GM12891 (cell line): ENCODE measurements around the gene UNC119B.

Experiments used
- DNase-seq: peaks from one replicate; pipeline ENCODE4 v3.0.0; 2011; ENCODE audit warnings: low spot score; ENCODE audit not compliant: insufficient read length
- FAIRE-seq: peaks from 2 replicates; lab custom pipeline; 2011; peaks lifted over from hg19 to GRCh38; lab: Jason Lieb, UNC
- PAX5 ChIP-seq: IDR thresholded peaks from 2 replicates; pipeline ENCODE4 v1.6.1; 2011; ENCODE audit warnings: low read length, moderate library complexity, mild to moderate bottlenecking; ENCODE audit not compliant: insufficient read depth, severe bottlenecking
- POLR2A ChIP-seq: IDR thresholded peaks from 2 replicates; pipeline ENCODE4 v1.6.1; 2011; ENCODE audit warnings: low read depth, low read length, control low read depth
- POLR2AphosphoS5 ChIP-seq: IDR thresholded peaks from 2 replicates; pipeline ENCODE4 v1.6.1; 2011; ENCODE audit warnings: low read depth, low read length, control low read depth
- POU2F2 ChIP-seq: IDR thresholded peaks from 2 replicates; pipeline ENCODE4 v1.6.1; 2011; ENCODE audit warnings: low read depth, mild to moderate bottlenecking, control low read depth, low read length, moderate library complexity
- SPI1 ChIP-seq: IDR thresholded peaks from 2 replicates; pipeline ENCODE4 v1.6.1; 2011; ENCODE audit warnings: low read depth, low read length, control low read depth
- TAF1 ChIP-seq: IDR thresholded peaks from 2 replicates; pipeline ENCODE4 v1.6.1; 2011; ENCODE audit warnings: low read depth, low read length, control low read depth

Gene UNC119B

DNA sequence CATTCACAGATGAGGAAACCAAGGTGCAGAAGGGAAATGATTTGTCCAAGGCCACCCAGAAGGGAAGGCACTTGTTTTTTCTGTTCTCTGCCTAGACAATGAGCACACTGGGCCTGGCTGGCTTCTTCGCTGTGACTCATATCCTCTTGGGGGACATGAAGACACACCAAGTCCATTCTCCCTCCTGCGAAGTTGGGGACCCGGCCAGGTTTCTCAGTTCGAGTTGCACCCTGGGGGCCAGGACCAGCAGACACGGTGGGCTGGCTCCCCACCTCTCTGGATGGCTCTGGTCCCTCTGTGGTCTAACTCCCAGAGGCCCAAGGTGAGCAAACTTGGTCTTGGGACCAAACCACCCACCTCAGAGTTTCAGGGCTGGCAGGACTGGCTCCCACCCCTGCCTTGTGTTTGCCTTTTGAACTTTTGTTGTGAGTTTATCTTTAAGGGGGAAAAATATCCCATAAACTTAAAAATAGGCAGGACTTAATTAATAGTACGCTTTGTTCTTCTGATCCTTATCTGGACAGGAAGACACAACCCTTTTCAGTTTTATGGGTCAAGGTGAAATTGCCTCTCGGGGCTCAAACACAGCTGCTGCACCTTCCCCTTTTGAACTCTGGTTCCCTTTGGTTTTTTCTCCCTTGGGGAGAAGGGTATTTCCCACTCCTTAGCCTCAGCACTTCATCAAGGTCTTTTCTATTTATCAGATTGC is 32.3 kb upstream of the UNC119B start:
- TF ChIP-seq POLR2AphosphoS5 (no peak), POLR2A (no peak), SPI1 (no peak), POU2F2 (no peak), PAX5 (no peak), TAF1 (no peak)
- FAIRE-seq (peak; percentile 92), DNase-seq (no peak)

DNA sequence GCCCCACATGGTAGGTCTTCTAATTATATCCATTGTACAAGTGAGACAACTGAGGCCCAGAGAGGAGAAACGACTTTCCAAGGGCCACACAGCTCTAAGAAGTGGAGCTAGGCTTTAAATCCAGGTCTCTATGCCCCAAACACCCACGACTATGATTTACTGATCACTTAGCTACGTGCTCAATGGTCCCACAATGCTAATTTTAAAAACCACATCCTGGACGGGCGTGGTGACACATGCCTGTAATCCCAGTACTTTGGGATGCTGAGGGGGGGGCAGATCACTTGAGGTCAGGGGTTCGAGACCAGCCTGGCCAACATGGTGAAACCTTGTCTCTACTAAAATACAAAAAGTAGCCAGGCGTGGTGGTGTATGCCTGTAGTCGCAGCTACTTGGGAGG is 31.7 kb upstream of the UNC119B start:
- DNase-seq (no peak), FAIRE-seq (peak; percentile 35)
- TF ChIP-seq SPI1 (no peak), POLR2AphosphoS5 (no peak), TAF1 (no peak), POU2F2 (no peak), PAX5 (no peak), POLR2A (no peak)

DNA sequence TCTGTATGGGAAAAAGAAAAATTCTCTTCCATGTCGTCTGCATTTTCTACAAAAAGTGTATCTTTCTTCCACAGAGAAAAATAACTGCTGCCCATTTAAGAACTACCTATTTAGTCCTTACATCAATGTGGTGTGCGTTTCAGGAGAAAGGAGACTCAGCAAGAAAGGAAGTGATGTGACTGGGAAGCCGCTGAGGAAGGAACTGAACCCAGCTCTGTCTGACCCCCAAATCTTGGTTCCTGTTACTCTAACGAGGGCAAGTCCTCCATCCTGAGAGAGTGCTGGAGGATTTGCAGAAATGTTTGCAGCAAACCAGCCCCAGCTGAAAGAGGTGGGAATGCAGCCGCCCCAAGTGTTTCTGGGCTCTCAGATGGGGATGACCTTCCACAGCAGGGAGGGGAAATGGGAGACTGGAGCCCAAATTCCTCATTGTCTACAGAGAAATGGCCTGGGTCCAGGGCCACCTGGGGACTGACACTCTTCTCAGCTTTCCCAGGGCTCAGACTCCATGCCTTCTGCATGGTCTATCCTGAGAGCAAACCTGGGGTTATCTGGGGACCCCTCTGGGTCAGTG is 30.0 kb upstream of the UNC119B start:
- DNase-seq (no peak), FAIRE-seq (no peak)
- TF ChIP-seq SPI1, result peak; percentile 83
- no peak for TF ChIP-seq POLR2AphosphoS5
- TF ChIP-seq POLR2A, result no peak

DNA sequence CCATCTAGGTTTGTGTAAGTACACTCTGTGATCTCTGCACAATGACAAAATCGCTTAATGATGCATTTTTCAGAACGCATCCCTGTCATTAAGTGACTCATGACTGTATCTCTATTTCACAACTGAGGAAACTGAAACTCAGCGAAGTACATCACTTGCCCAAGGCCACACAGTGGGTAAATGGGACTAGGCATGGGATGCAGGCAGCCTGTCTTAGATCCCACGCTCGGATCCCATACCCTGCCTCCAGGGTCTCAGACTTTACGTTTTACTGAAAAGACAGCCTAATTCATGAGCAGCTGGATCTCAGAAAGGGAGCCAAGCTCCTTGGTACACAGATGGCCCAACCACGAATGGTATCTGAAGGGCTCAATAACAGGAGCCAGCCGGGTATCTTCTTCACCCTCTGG is 25.7 kb upstream of the UNC119B start:
- TF ChIP-seq SPI1 (no peak), TAF1 (no peak), POU2F2 (no peak), POLR2AphosphoS5 (no peak), POLR2A (no peak), PAX5 (no peak)
- DNase-seq (no peak), FAIRE-seq (peak; percentile 91)

DNA sequence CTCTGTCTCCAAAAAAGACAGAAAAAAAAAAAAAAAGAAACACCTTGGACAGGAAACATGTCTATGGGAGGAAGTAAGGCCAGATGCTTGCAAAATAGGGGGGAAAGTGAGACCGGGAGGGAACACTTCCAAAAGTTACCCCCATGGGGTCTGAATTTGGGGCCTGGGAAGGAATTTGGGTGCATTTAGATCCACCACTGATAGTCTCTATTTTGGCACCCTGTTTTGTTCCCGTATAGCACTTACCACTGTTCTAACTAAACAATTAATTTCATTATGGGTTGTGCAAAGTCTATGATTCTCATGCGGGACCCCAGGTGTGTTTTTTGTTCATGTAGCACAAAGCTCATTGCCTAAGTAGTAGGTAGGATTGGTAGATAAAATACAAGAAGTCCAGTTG is 24.7 kb upstream of the UNC119B start:
- FAIRE-seq (no peak), DNase-seq (no peak)
- no peak for TF ChIP-seq POLR2AphosphoS5
- no peak for TF ChIP-seq TAF1
- no peak for TF ChIP-seq POLR2A
- TF ChIP-seq SPI1, result no peak
- TF ChIP-seq PAX5, result no peak
- TF ChIP-seq POU2F2, result no peak

DNA sequence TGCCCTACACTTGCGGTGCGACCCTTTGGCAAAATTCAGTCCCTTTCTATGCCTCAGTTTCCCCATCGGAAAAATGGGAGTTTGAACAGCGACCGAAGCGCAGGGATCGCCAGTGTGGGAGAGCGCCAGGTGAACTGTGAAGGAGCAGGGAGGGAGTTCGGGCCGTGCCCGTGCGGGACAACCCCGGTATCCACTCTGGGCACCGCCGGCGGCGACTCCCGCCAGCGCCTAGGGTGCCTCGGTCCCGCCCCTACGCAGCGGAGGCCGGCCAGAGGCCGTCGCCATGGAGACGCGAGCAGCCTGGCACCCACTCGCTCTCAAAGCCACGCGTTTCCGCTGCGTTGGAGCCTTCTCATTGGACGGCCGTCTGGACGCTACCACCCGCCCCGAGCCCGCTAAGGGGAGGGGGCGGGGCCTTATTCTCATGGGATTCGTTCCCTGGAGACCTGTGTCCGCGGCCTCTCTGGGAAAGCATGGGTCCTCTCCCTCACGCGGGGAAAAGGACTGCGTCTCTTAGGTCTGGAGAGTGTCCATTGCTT is 24.0 kb upstream of the UNC119B start:
- DNase-seq (peak; percentile 77), FAIRE-seq (peak; percentile 97)
- 0 out of 2 replicates have a peak, but pooled peaks have one; percentile 10 for TF ChIP-seq TAF1
- no peak for TF ChIP-seq PAX5
- TF ChIP-seq SPI1, result no peak
- no peak for TF ChIP-seq POU2F2
- TF ChIP-seq POLR2A, result peak; percentile 55; the same call in 1 of the 2 replicates
- peak; percentile 71; the same call in 1 of the 2 replicates for TF ChIP-seq POLR2AphosphoS5

DNA sequence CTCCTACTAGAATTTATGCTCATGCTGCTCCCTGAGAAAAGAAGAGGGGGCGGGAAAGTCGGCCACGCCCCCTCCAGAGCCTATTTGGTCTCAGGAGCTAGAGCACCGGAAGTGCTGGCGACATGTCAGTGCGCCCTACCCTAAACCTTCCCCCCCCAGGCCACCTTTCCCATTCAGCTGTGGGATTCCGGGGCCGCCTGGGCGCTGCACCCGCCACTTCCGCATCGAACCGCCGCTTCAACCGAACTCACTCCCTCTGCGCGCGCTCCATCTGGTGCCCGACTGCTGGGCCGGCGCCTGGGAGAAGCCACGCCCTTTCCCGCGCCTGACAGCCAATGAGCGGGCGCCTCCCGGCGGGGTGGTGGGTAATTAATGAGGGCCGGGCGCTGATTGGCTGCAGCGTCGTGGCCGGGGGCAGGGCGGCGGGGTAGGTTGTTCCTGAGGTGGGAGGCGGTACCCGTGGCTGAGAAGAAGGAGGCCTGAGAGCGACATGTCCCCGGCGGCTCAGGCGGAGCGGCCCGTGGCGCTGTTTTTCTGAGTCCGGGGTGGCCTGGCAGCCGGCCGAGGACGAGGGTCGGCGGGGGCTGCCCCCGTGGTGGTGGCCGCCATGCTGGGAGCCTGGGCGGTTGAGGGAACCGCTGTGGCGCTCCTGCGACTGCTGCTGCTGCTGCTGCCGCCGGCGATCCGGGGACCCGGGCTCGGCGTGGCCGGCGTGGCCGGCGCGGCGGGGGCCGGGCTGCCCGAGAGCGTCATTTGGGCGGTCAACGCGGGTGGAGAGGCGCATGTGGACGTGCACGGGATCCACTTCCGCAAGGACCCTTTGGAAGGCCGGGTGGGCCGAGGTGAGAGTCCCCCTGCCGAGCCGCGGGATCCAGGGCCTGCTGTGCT is 23.3 kb upstream of the UNC119B start, which contains the start of gene MLEC:
Gene MLEC, plus strand, starts transcription at position 460 of the 888 bp plus-strand sequence. Its CDS starts 148 bp downstream, at position 608.
- DNase-seq, result peak; percentile 93
- peak; percentile 80 for TF ChIP-seq POU2F2
- TF ChIP-seq TAF1, result 0 out of 2 replicates have a peak, but pooled peaks have one; percentile 51
- peak; percentile 70 for TF ChIP-seq SPI1
- peak; percentile 61 for TF ChIP-seq PAX5
- 0 out of 2 replicates have a peak, but pooled peaks have one; percentile 40 for TF ChIP-seq POLR2AphosphoS5
- peak; percentile 54 for TF ChIP-seq POLR2A

DNA sequence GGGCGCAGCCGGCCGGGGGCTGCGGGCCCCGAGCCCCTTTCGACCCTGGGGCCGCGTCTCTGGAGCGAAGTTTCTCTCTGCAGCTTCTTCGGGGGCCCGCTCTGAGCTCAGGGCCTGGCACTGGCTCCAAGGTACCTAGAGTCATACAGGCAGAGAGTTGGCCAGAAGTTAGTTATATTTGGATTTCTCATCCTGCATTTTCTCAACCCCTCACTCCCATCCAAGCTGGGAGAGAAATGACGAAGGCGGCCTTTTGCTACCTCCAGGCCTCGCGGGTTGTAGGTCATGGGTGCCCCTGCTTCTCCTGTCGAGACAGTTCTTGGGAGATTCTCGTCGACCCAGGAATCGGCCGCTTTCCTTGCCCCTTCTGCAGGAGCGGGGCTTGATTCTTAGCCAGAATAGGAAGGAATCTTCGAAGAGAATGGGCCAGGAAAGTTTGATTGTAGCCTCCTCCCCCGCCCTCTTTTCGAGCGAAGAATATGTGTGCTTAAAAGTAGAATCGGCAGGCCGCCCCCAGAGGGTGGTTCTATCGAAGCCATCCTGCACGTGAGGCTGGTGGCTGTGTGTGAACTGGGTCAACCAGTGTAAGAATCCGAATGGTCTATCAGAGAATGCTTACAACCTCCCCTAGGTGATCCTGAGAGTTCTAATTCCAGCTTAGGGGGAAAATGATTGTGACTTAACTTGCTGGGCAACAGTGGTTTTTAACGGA is 22.5 kb upstream of the UNC119B start:
- no peak for TF ChIP-seq SPI1
- no peak for TF ChIP-seq TAF1
- no peak for DNase-seq
- FAIRE-seq, result no peak

More for the DNA sequence above, 23.3 kb upstream of the UNC119B start, which contains the start of gene MLEC:
- no peak for FAIRE-seq
